Panc1 (cell line): ENCODE data around the gene TMEM201.

Experiments
- CTCF ChIP-seq: fragments of 450-650 bp; IDR thresholded peaks from 2 replicates; pipeline ENCODE4 v1.5.1; 2017; ENCODE audit warnings: mild to moderate bottlenecking
- POLR2AphosphoS5 ChIP-seq: IDR thresholded peaks from 2 replicates; pipeline ENCODE4 v1.6.1; 2012; ENCODE audit warnings: mild to moderate bottlenecking, low read depth, low read length, moderate library complexity
- SIN3A ChIP-seq: IDR thresholded peaks from 2 replicates; pipeline ENCODE4 v1.6.1; 2012; ENCODE audit warnings: low read depth, mild to moderate bottlenecking, low read length, moderate library complexity, borderline replicate concordance; ENCODE audit not compliant: insufficient read depth
- TCF7L2 ChIP-seq: IDR thresholded peaks from 2 replicates; pipeline ENCODE4 v1.6.1; 2011; ENCODE audit warnings: mild to moderate bottlenecking, low read depth, low read length, inconsistent platforms

GRCh38 chr1:9551984-9552383, 36.7 kb upstream of the TMEM201 start:
- TF ChIP-seq CTCF (no peak), TCF7L2 (no peak), POLR2AphosphoS5 (no peak), SIN3A (no peak)
